HEK293 (cell line): ENCODE measurements around the gene IDH3A.
"Not testable (repeated sequence)": the region's sequence is repeated elsewhere in the genome, so short reads cannot be mapped to it uniquely, and the experiment has no call there.

ENCODE experiments used
- CTCF ChIA-PET: fragments of 350-600 bp; formaldehyde crosslinking; extraction: SDS; loops from one replicate; lab custom pipeline; 2021; ENCODE audit warnings: antibody characterized with exemption; lab: Yijun Ruan, JAX
- POLR2A ChIA-PET: fragments of 300-600 bp; formaldehyde crosslinking; extraction: SDS; loops from one replicate; lab custom pipeline; 2020; ENCODE audit warnings: antibody characterized with exemption, inconsistent platforms; lab: Yijun Ruan, JAX
- H3K27ac ChIP-seq: fragments of 200-500 bp; sonication (Bioruptor generic); 2 replicates; pipeline ENCODE4 v1.5.1; 2014; ENCODE audit warnings: low read depth, low read length, control low read depth, inconsistent platforms; ENCODE audit errors: extremely low read depth
- H3K36me3 ChIP-seq, 2 experiments: fragments of 200-500 bp in 1 of 2; sonication (Bioruptor generic) in 1 of 2; 1 replicate in 1 of 2; 2 replicates in 1 of 2; pipeline ENCODE4 v1.5.1; 2014 to 2017; ENCODE audit warnings: inconsistent platforms in 2 of 2, low read length in 2 of 2; ENCODE audit not compliant: control insufficient read depth in 2 of 2, insufficient read depth in 1 of 2
- H3K4me1 ChIP-seq: fragments of 200-500 bp; sonication (Bioruptor generic); 2 replicates; pipeline ENCODE4 v1.5.1; 2014; ENCODE audit warnings: mild to moderate bottlenecking, low read length, inconsistent platforms; ENCODE audit not compliant: control insufficient read depth, insufficient read depth
- H3K4me3 ChIP-seq: 2 replicates; pipeline ENCODE4 v1.5.1; 2011; ENCODE audit warnings: low read depth, mild to moderate bottlenecking, control low read depth, low read length, moderate library complexity
- H3K9me3 ChIP-seq: fragments of 200-500 bp; sonication (Bioruptor generic); 2 replicates; pipeline ENCODE4 v1.5.1; 2014; ENCODE audit warnings: low read depth, low read length, inconsistent platforms; ENCODE audit not compliant: control insufficient read depth, insufficient read depth
- GLIS1 ChIP-seq: fragments of 450-650 bp; formaldehyde crosslinking; IDR thresholded peaks from 2 replicates; pipeline ENCODE4 v1.5.1; 2016; ENCODE audit warnings: missing biosample characterization, missing genetic modification characterization
- GLIS2 ChIP-seq: fragments of 450-650 bp; formaldehyde crosslinking; IDR thresholded peaks from 2 replicates; pipeline ENCODE4 v1.5.1; 2016; ENCODE audit warnings: missing biosample characterization, missing genetic modification characterization
- PATZ1 ChIP-seq: fragments of 450-650 bp; formaldehyde crosslinking; IDR thresholded peaks from 2 replicates; pipeline ENCODE4 v1.5.1; 2016; ENCODE audit warnings: missing biosample characterization, missing genetic modification characterization
- PRDM1 ChIP-seq: fragments of 450-650 bp; formaldehyde crosslinking; IDR thresholded peaks from 2 replicates; pipeline ENCODE4; 2016; ENCODE audit warnings: missing biosample characterization, missing genetic modification characterization
- PRDM10 ChIP-seq: fragments of 450-650 bp; formaldehyde crosslinking; IDR thresholded peaks from 2 replicates; pipeline ENCODE4 v1.5.1; 2016; ENCODE audit warnings: missing biosample characterization, missing genetic modification characterization
- TCF7L2 ChIP-seq: IDR thresholded peaks from 2 replicates; pipeline ENCODE4 v1.6.1; 2011; ENCODE audit warnings: low read depth, mild to moderate bottlenecking, inconsistent platforms, low read length, moderate library complexity, borderline replicate concordance
- ZBTB10 ChIP-seq: fragments of 450-650 bp; formaldehyde crosslinking; IDR thresholded peaks from 2 replicates; pipeline ENCODE4 v1.5.1; 2016; ENCODE audit warnings: missing biosample characterization, missing genetic modification characterization
- ZBTB17 ChIP-seq: fragments of 450-650 bp; formaldehyde crosslinking; IDR thresholded peaks from 2 replicates; pipeline ENCODE4 v1.5.1; 2016; ENCODE audit warnings: missing biosample characterization, missing genetic modification characterization
- ZBTB20 ChIP-seq: fragments of 450-650 bp; formaldehyde crosslinking; IDR thresholded peaks from 2 replicates; pipeline ENCODE4 v1.5.1; 2016; ENCODE audit warnings: missing biosample characterization, missing genetic modification characterization
- ZBTB26 ChIP-seq: fragments of 450-650 bp; formaldehyde crosslinking; optimal IDR thresholded peaks from 2 replicates; pipeline ENCODE3; 2016; ENCODE audit warnings: missing biosample characterization, mild to moderate bottlenecking, missing genetic modification characterization
- ZEB2 ChIP-seq: fragments of 450-650 bp; formaldehyde crosslinking; IDR thresholded peaks from 2 replicates; pipeline ENCODE4 v1.5.1; 2016; ENCODE audit warnings: missing biosample characterization, missing genetic modification characterization
- ZFHX2 ChIP-seq: fragments of 450-650 bp; formaldehyde crosslinking; conservative IDR thresholded peaks from 2 replicates; pipeline ENCODE4 v1.5.1; 2016; ENCODE audit warnings: missing biosample characterization, missing genetic modification characterization
- ZNF174 ChIP-seq: fragments of 450-650 bp; formaldehyde crosslinking; IDR thresholded peaks from 2 replicates; pipeline ENCODE4 v1.5.0; 2017; ENCODE audit warnings: missing biosample characterization, mild to moderate bottlenecking, missing genetic modification characterization
- ZNF292 ChIP-seq: fragments of 450-650 bp; formaldehyde crosslinking; IDR thresholded peaks from 2 replicates; pipeline ENCODE4 v1.5.1; 2016; ENCODE audit warnings: low read depth, missing biosample characterization, missing genetic modification characterization, borderline replicate concordance
- ZNF335 ChIP-seq: fragments of 450-650 bp; formaldehyde crosslinking; conservative IDR thresholded peaks from 2 replicates; pipeline ENCODE4 v1.5.1; 2016; ENCODE audit warnings: missing biosample characterization, missing genetic modification characterization
- ZNF366 ChIP-seq: fragments of 450-650 bp; formaldehyde crosslinking; conservative IDR thresholded peaks from 2 replicates; pipeline ENCODE4 v1.5.1; 2016; ENCODE audit warnings: missing biosample characterization, missing genetic modification characterization
- ZNF600 ChIP-seq: fragments of 450-650 bp; formaldehyde crosslinking; IDR thresholded peaks from 2 replicates; pipeline ENCODE4 v1.5.1; 2016; ENCODE audit warnings: missing biosample characterization, missing genetic modification characterization

Gene IDH3A

GRCh38 chr15:78149805-78150751, 916 bp downstream of the IDH3A start:
- POLR2A ChIA-PET = interaction anchor here (0.6 to 3.1 kb wide), 7 partner anchors 11 to 149 kb away, joined by 3 to 17 read pairs (median 5); partner anchors contain the start of genes CIB2 and SKIC8
- H3K27ac ChIP-seq = peak overlapping the region; percentile 77; the same call in 1 of the 2 replicates
- peak; percentile 50; the same call in 1 of the 2 replicates for TF ChIP-seq PATZ1 (tag by site-specific recombination)
- no peak for TF ChIP-seq ZNF292
- no peak for TF ChIP-seq ZFHX2 (tag by site-specific recombination)
- TF ChIP-seq ZNF335 = peak; percentile 23; the same call in 1 of the 2 replicates
- peak; percentile 4; the same call in 1 of the 2 replicates for TF ChIP-seq GLIS1 (tag by site-specific recombination)
- TF ChIP-seq ZBTB17 (tag by site-specific recombination) = peak; percentile 99
- TF ChIP-seq ZNF366 (tag by site-specific recombination) = peak; percentile 25; the same call in 1 of the 2 replicates
- TF ChIP-seq ZBTB10 (tag by site-specific recombination) = 0 out of 2 replicates have a peak, but pooled peaks have one; percentile 25
- 0 out of 2 replicates have a peak, but pooled peaks have one; percentile 30 for TF ChIP-seq PRDM10 (tag by site-specific recombination)
- TF ChIP-seq PRDM1 (tag by site-specific recombination) = peak; percentile 75
- peak; percentile 43 for TF ChIP-seq ZEB2
- 0 out of 2 replicates have a peak, but pooled peaks have one; percentile 32 for TF ChIP-seq ZNF600 (tag by site-specific recombination)
- TF ChIP-seq ZNF174 (tag by site-specific recombination) = no peak
- peak; percentile 5 for TF ChIP-seq ZBTB26 (tag by site-specific recombination)
- TF ChIP-seq TCF7L2 = no peak
- TF ChIP-seq GLIS2 = 0 out of 2 replicates have a peak, but pooled peaks have one; percentile 2
- TF ChIP-seq ZBTB20 (tag by site-specific recombination) = peak; percentile 80; the same call in 1 of the 2 replicates
- peaks cover 4 to 9% of the 10 kb centered on the region in 2 experiments; a peak in 2 of 3 replicates for H3K36me3 ChIP-seq
- CTCF ChIA-PET = interaction anchor here (0.8 to 2.2 kb wide), 9 partner anchors 23 to 249 kb away, joined by 3 to 7 read pairs (median 5); no protein-coding TSS in a partner anchor
- H3K4me1 ChIP-seq = peaks cover 15% of the 10 kb centered on the region
- H3K4me3 ChIP-seq = peak overlapping the region; percentile 76
- no peaks in the 10 kb centered on the region for H3K9me3 ChIP-seq

- H3K27ac ChIP-seq = not testable (repeated sequence)
- CTCF ChIA-PET = interaction anchor here (0.8 to 2.1 kb wide), 3 partner anchors 107 to 250 kb away, joined by 3 to 6 read pairs (median 3); no protein-coding TSS in a partner anchor
Observed at GRCh38 chr15:78151075-78151474, 1.9 kb downstream of the IDH3A start.

More at GRCh38 chr15:78151075-78151474, 1.9 kb downstream of the IDH3A start:
- not testable (repeated sequence) for H3K4me3 ChIP-seq, H3K36me3 ChIP-seq, H3K9me3 ChIP-seq
- H3K4me1 ChIP-seq = peaks cover 17% of the 10 kb centered on the region
- POLR2A ChIA-PET = interaction anchor here (3.1 kb wide), 1 partner anchor 20 kb away, joined by 17 read pairs; the partner anchor contains the start of gene CIB2
